HepG2 (cell line): Measurements from ENCODE around the gene LENEP. TPM values are rescaled to one million over a fixed set of nuclear protein-coding genes. Genes with fewer than 3 reads are reported as not detected.

ENCODE experiments used
- AHR ChIP-seq: IDR thresholded peaks from 2 replicates; pipeline ENCODE4 v1.6.1; 2018; ENCODE audit warnings: missing genetic modification reagents, missing compliant biosample characterization
- CBX5 ChIP-seq: sonication (generic); formaldehyde crosslinking; IDR thresholded peaks from 2 replicates; pipeline ENCODE4 v1.4.0; 2020; ENCODE audit warnings: missing genetic modification reagents, borderline replicate concordance
- MED8 ChIP-seq: sonication (generic); formaldehyde crosslinking; IDR thresholded peaks from 2 replicates; pipeline ENCODE4 v1.8.1; 2023; ENCODE audit warnings: mild to moderate bottlenecking, missing genetic modification reagents; ENCODE audit not compliant: insufficient replicate concordance
- MIER2 ChIP-seq: IDR thresholded peaks from 2 replicates; pipeline ENCODE4 v1.6.1; 2016; ENCODE audit warnings: missing biosample characterization, missing genetic modification reagents
- NFE2L2 ChIP-seq: fragments of 150-350 bp; IDR thresholded peaks from 2 replicates; pipeline ENCODE4 v1.6.1; 2014; ENCODE audit warnings: low read length
- PHF20 ChIP-seq: sonication (generic); formaldehyde crosslinking; IDR thresholded peaks from 2 replicates; pipeline ENCODE4 v1.5.0; 2020; ENCODE audit warnings: mild to moderate bottlenecking, missing genetic modification reagents
- SMYD3 ChIP-seq: sonication (generic); formaldehyde crosslinking; IDR thresholded peaks from 2 replicates; pipeline ENCODE4 v1.8.1; 2023; ENCODE audit warnings: mild to moderate bottlenecking, missing genetic modification reagents
- ZNF280B ChIP-seq: sonication (generic); formaldehyde crosslinking; IDR thresholded peaks from 2 replicates; pipeline ENCODE4 v1.5.0; 2020; ENCODE audit warnings: missing genetic modification reagents, mild to moderate bottlenecking, borderline replicate concordance
- ZNF563 ChIP-seq: sonication (generic); formaldehyde crosslinking; IDR thresholded peaks from 2 replicates; pipeline ENCODE4 v1.8.0; 2022; ENCODE audit warnings: mild to moderate bottlenecking, moderate library complexity, missing genetic modification reagents
- ZNF800 ChIP-seq: sonication (generic); formaldehyde crosslinking; IDR thresholded peaks from 2 replicates; pipeline ENCODE4 v1.4.0; 2020; ENCODE audit warnings: missing genetic modification reagents
- polyA plus RNA-seq, 8 experiments: library from polyadenylated mRNA; depleted of rRNA in 3 of 8; stranded (reverse) in 7 of 8; unstranded in 1 of 8; fragments of >200 nt; fragmentation: Illumina TruSeq in 4 of 8; extraction: Trizol in 4 of 8; gene quantifications; 2 replicates each; pipeline versions ENCODE4 v1.2.1 to v1.2.3, GENCODE V29; 2011 to 2016; ENCODE audit warnings: low read depth in 4 of 8, missing spikeins in 1 of 8, mixed read lengths in 1 of 8; ENCODE audit not compliant: insufficient read depth in 1 of 8
- total RNA-seq, 5 experiments: library from RNA; depleted of rRNA; stranded (reverse); fragments of >200 nt; fragmentation: Illumina TruSeq; extraction: Trizol; gene quantifications; 2 replicates each; pipeline ENCODE4 v1.2.3, GENCODE V29; 2016; ENCODE audit warnings: low read depth in 1 of 5
- TF ChIP-seq, protein P1 (sequence below): sonication (generic); formaldehyde crosslinking; IDR thresholded peaks from 2 replicates; pipeline ENCODE4 v1.4.0; 2020; ENCODE audit warnings: missing genetic modification reagents
- TF ChIP-seq, protein P2 (sequence below): sonication (generic); formaldehyde crosslinking; IDR thresholded peaks from 2 replicates; pipeline ENCODE4 v1.4.0; 2020; ENCODE audit warnings: missing genetic modification reagents, mild to moderate bottlenecking, borderline replicate concordance
- TF ChIP-seq, protein P3 (sequence below): IDR thresholded peaks from 2 replicates; pipeline ENCODE4 v1.6.1; 2012; ENCODE audit warnings: low read length, improper control_type of control experiment

LENEP gene
- total and polyA plus RNA-seq, 2 of the 13 experiments (the other 11 are each of a cell fraction or from before 2014, with no cell fraction given): 0.29 TPM; not detected in 1

DNA sequence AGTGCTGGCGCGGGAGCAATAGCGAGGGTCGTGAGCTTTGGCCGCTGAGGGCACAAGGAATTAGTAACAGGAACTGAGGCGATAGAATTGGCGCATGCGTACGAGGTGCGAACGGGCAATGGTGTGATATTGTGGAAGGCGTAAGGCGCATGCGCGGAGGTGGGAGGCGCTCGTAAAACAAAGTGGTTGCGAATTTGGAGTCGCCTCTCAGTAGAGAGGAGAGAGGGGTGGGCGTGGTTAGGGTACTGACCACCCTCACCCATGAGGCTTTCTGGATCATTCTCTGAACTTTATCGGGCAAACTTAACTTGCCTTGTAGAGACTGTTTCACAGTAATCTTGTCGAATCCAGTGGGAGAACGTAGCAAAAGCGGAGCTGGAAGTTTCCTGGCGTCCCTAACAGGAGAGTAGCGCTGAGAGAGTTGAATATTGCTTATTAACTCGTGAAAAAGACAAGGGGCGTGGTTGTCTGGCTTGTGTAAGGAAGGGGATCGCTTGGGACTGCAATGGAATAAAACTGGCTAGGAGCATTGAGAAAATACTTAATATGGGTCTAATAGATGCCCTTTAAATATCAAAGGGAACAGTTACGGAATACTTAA is 18.5 kb upstream of the LENEP start (continued):
- TF ChIP-seq, protein P1, sequence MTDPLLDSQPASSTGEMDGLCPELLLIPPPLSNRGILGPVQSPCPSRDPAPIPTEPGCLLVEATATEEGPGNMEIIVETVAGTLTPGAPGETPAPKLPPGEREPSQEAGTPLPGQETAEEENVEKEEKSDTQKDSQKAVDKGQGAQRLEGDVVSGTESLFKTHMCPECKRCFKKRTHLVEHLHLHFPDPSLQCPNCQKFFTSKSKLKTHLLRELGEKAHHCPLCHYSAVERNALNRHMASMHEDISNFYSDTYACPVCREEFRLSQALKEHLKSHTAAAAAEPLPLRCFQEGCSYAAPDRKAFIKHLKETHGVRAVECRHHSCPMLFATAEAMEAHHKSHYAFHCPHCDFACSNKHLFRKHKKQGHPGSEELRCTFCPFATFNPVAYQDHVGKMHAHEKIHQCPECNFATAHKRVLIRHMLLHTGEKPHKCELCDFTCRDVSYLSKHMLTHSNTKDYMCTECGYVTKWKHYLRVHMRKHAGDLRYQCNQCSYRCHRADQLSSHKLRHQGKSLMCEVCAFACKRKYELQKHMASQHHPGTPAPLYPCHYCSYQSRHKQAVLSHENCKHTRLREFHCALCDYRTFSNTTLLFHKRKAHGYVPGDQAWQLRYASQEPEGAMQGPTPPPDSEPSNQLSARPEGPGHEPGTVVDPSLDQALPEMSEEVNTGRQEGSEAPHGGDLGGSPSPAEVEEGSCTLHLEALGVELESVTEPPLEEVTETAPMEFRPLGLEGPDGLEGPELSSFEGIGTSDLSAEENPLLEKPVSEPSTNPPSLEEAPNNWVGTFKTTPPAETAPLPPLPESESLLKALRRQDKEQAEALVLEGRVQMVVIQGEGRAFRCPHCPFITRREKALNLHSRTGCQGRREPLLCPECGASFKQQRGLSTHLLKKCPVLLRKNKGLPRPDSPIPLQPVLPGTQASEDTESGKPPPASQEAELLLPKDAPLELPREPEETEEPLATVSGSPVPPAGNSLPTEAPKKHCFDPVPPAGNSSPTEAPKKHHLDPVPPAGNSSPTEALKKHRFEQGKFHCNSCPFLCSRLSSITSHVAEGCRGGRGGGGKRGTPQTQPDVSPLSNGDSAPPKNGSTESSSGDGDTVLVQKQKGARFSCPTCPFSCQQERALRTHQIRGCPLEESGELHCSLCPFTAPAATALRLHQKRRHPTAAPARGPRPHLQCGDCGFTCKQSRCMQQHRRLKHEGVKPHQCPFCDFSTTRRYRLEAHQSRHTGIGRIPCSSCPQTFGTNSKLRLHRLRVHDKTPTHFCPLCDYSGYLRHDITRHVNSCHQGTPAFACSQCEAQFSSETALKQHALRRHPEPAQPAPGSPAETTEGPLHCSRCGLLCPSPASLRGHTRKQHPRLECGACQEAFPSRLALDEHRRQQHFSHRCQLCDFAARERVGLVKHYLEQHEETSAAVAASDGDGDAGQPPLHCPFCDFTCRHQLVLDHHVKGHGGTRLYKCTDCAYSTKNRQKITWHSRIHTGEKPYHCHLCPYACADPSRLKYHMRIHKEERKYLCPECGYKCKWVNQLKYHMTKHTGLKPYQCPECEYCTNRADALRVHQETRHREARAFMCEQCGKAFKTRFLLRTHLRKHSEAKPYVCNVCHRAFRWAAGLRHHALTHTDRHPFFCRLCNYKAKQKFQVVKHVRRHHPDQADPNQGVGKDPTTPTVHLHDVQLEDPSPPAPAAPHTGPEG (CRISPR knock-in tag): no peak
- TF ChIP-seq SMYD3 (no peak; the same call in 1 of the 2 replicates), MIER2 (no peak), CBX5 (CRISPR knock-in tag) (no peak), ZNF280B (CRISPR knock-in tag) (0 out of 2 replicates have a peak, but pooled peaks have one; percentile 2), MED8 (CRISPR knock-in tag) (no peak), ZNF800 (CRISPR knock-in tag) (no peak), NFE2L2 (no peak), ZNF563 (CRISPR knock-in tag) (no peak), PHF20 (CRISPR knock-in tag) (no peak), AHR (no peak; the same call in 1 of the 2 replicates)
- TF ChIP-seq, protein P2, sequence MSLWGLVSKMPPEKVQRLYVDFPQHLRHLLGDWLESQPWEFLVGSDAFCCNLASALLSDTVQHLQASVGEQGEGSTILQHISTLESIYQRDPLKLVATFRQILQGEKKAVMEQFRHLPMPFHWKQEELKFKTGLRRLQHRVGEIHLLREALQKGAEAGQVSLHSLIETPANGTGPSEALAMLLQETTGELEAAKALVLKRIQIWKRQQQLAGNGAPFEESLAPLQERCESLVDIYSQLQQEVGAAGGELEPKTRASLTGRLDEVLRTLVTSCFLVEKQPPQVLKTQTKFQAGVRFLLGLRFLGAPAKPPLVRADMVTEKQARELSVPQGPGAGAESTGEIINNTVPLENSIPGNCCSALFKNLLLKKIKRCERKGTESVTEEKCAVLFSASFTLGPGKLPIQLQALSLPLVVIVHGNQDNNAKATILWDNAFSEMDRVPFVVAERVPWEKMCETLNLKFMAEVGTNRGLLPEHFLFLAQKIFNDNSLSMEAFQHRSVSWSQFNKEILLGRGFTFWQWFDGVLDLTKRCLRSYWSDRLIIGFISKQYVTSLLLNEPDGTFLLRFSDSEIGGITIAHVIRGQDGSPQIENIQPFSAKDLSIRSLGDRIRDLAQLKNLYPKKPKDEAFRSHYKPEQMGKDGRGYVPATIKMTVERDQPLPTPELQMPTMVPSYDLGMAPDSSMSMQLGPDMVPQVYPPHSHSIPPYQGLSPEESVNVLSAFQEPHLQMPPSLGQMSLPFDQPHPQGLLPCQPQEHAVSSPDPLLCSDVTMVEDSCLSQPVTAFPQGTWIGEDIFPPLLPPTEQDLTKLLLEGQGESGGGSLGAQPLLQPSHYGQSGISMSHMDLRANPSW: no peak
- TF ChIP-seq, protein P3, sequence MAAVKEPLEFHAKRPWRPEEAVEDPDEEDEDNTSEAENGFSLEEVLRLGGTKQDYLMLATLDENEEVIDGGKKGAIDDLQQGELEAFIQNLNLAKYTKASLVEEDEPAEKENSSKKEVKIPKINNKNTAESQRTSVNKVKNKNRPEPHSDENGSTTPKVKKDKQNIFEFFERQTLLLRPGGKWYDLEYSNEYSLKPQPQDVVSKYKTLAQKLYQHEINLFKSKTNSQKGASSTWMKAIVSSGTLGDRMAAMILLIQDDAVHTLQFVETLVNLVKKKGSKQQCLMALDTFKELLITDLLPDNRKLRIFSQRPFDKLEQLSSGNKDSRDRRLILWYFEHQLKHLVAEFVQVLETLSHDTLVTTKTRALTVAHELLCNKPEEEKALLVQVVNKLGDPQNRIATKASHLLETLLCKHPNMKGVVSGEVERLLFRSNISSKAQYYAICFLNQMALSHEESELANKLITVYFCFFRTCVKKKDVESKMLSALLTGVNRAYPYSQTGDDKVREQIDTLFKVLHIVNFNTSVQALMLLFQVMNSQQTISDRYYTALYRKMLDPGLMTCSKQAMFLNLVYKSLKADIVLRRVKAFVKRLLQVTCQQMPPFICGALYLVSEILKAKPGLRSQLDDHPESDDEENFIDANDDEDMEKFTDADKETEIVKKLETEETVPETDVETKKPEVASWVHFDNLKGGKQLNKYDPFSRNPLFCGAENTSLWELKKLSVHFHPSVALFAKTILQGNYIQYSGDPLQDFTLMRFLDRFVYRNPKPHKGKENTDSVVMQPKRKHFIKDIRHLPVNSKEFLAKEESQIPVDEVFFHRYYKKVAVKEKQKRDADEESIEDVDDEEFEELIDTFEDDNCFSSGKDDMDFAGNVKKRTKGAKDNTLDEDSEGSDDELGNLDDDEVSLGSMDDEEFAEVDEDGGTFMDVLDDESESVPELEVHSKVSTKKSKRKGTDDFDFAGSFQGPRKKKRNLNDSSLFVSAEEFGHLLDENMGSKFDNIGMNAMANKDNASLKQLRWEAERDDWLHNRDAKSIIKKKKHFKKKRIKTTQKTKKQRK: no peak
